NK-92 treated with Interleukin-12 subunit alpha and Interleukin-12 subunit beta, amount 100 ng/mL, for 24 hours (cell line): ENCODE results near the gene TPST2.

Source experiments
- DNase-seq: peaks from one replicate; lab custom pipeline; 2025; lab: John Stamatoyannopoulos, UW

Gene TPST2

DNA sequence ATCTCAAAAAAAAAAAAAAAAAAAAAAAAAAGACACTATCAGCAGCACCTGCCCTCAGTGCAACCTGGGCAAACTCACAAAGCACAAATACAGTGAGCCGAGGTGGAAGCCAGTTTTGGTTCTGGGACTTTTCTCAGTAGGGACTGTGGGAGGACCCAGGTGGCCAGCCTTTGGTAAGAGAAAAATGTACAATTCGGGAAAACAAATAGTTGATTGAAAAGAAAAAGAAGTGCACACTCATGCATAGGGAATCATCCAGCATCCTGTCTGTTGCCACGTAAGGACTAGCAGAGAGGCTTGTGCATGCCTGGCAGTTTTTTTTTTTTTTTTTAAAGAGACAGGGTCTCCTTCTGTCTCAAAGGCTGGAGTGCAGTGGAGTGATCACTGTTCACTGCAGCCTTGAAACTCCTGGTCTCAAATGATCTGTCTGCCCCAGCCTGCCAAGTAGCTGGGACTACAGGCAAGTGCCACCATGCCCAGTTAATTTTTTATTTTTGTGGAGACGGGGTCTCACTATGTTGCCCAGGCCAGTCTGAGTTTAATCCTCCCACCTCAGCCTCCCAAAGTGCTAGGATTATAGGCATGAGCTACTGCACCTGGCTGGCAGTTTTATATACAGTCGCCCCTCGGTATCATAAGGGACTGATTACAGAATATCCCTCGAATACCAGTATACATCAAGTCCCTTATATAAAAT, 36.7 kb downstream of the TPST2 start:
- no peak for DNase-seq

DNA sequence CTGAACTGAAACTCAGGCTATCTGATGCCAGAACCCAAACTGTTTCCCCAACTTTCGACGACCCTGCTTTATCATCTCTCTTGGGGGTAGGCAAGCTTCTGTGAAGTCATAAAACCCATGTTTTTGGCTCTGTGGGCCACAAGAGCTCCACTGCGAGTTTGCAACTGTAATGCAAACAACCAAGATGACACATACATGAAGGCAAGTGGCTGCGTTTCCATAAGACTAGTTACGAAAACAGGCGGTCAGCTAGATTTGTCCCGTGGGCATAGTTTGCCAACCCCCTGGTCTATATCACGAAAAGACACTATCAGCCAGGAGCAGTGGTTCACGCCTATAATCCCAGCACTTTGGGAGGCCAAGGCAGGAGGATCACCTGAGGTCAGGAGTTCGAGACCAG, 37.5 kb downstream of the TPST2 start:
- DNase-seq, result no peak

DNA sequence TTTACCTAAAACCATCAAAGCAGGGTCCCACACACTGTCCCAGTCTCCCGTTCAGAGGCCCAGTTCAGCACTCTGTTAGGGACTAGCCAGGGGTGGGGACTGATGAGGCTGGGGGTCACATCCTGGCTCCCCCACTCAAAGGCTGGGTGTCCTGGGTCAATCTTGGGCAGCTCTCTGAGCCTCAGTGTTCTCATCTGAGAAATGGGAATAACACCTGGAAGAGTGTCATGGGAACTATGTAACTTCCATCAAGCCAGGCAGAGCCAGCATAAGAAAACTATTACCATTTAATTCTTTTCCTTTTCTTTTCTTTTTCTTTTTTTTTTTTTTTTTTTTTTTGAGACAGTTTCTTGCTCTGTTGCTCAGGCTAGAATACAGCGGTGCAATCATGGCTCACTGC, 38.4 kb downstream of the TPST2 start:
- DNase-seq, result no peak

DNA sequence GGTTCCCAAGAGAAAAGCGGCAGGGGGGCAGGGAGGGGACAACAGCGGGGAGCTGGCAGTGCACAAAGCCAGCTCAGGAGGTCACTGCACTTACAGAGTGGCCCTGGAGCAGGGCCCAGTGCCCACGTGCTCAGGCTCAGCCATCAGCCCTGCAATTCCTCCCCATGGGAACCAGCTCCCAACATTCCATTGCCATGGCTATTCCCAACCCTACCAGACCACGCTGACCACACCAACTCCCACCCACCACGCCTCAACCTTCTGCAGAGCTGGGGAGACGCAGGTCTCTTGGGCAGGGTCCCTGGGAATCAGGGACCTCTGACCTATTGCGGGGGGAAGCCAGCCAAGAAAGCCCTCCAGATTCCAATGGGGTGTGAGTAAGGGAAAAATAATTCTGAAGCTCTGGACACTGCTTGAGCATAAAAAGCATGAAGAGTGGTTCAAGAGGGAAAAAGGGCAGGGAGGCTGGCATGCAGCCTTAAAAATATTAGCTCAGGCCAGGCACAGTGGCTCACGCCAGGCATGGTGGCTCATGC, 39.4 kb downstream of the TPST2 start:
- DNase-seq, result no peak

DNA sequence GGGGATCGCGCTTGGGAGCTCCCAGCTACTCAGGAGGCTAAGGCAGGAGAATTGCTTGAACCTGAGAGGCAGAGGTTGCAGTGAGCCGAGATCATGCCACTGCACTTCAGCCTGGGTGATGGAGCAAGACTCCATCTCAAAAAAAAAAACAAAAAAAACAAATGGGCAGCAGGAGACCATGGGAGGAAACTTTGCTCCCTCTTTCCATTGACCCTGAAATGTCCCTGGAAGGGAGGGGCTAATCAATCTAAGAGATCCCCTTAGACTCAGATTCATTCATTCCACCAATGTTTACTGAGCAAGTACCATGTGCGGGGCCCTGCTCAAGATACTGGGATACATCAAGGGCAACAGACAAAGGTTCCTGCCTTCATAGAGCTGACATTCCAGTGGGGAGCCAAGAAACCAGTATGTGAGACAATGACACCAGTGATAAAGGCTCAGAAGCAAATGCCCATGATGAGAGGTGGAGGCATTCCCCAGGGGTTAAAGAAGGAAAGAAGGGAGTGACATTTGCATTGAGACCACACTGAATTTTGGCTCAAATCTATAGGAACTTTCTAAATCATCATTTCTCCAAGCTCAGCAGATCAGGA, 39.9 kb downstream of the TPST2 start:
- DNase-seq, result no peak

DNA sequence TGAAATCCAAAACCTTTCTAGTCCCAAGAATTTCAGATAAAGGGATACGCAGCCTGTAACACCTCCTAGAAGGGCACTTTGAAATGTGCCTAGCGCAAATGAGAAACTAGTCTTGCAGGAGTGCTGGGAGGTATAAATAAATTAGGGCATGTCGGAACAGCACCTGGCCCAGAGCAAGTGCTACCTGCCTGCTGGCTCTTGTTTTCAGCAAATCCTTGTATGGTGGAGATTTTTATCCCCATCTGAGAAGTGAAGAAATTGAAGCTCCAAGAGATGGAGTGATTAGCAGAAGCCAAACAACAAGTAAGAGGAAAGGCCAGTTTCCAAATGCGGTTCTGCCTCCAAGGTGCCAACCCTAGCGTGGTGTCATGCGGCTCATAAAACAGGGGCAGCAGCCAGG, 40.9 kb downstream of the TPST2 start:
- no peak for DNase-seq

DNA sequence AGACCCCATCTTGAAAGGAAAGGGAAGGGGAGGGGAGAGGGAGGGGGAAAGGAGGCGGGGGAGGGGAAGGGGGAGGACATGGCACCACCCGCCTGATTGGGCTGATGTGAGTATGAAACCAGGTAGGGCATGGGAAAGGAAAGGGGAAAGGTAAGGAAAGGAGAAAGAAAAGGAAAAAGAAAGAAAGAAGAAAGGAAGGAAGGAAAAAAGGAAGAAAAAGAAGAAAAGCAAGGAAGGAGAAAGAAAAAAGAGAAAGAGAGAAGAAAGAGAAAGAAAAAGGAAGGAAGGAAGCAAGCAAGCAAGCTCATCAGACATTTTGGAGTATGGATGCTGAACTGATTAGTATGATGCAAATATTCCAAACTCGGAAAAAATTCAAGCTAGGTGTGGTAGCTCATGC, 41.6 kb downstream of the TPST2 start:
- DNase-seq, result no peak

DNA sequence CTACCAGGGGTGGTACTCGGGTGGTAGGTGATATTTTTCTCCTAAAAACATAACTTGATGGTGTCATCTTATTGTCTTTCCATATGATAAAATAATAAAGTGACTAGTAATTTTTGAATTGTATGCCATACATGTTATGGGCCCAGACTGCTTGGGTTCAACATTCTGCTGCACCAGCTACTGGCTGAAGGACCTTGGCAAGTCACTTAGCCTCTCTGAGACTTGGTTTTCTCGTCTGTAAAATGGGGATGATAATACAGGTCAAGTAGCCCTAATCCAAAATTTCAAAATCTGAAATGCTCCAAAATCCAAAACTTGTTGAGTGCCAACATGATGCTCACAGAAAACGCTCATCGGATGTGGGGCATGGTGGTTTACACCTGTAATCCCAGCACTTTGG, 42.1 kb downstream of the TPST2 start:
- DNase-seq, result no peak

DNA sequence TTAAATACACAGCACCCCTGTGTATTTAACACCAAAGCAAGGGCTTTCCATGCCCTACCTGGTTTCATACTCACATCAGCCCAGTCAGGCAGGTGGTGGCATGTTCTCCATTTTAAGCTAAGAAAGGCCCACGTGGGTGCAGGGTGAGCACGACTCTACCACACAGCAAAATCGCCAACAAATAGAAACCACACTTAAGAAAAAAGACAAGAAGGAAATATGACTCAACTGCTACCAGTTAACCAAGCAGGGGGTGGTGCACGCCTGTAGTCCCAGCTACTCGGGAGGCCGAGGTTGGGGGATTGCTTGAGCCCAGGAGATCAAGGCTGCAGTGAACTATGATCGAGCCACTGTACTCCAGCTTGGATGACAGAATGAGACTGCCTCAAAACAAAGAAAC, 42.5 kb downstream of the TPST2 start:
- DNase-seq, result peak; percentile 8

DNA sequence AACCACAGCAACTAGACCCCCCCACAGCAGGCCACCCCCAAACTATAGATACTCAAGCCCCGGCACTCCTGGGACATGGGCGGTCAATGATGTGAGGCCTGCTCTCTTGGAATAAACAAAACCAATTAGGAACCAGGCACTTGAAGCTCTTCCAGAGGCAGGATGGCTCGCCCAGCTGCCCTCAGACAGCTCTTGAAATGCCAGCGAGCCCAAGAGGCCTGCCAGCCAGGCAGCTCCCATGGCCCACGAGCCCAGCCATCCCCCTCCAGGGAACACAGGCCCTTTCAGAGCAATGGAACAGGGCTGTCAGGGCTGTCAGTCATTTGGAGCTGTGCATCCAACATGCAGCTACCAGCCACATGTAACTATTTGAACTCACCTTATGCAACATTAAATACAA, 43.6 kb downstream of the TPST2 start:
- no peak for DNase-seq

DNA sequence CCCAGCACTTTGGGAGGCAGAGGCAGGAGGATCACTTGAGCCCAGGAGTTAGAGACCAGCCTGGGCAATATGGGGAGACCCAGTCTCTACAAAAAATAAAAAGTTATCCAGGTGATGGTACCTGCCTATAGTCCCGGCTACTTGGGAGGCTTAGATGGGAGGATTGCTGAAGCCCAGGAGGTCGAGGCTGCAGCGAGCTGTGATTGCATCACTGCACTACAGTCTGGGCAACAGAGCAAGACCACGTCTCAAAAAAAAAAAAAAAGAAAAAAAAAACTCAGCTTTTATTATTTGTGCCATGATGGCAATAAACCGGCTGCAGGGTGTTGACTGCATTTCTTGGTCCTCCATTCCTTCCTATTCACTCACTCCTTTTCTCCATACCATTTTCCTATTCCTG, 44.1 kb downstream of the TPST2 start:
- no peak for DNase-seq

DNA sequence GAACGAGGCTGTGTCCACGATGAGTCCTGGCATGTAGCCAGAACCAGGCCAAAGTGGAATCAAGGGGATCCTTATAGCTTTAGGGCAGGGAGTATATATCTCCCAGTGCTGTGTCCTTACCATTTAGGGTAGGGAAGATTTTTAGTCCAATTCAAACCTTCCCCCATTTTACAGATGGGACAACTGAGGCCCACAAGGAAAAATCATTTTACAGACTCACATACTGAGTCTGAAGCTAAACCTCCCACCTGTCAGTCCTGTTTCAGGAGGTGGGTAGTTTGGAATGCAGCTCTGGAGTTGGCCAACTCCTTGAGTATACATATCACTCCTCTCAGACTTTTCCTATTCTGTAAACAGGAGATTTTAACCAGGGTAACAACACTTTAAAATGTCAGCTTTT, 44.5 kb downstream of the TPST2 start:
- DNase-seq, result no peak

DNA sequence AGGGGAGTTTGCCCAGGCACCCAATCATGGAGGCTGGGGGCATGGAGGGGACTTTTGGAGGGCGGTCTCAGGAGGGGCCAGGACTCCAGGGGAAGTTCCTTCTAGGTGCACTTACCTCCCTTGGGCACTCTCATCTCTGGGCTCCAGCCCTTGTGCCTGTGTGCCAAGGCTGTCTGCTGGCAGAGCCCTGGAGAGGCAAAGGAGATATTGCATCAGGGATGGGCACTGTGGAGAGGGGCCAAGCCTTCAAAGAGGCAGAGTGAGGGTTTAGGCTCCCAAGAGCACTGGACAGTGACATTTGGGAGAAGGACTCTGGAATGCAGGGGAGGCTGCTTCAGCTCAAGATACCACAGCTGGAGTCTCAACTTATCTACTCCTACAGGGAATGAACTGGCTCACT, 45.4 kb downstream of the TPST2 start:
- DNase-seq, result no peak

DNA sequence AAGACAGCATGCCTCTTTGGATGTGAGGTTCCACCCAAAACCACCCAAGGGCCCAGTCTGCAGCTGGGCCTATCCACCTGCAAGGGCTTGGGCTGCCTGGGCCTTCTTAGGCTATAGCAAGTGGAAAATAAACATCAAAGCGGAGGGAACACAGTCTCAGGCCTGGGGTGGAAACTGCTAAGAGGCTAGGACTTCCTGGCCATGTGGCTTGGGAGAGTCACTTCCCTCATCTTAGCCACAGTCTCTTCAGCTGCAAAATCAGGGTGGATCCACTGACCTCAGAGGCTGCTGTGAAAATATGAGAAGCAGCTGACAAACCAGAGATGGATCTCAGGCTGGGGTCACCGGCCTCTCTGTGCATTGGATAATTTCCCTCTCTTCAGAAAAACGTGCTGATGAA, 47.1 kb downstream of the TPST2 start:
- no peak for DNase-seq

DNA sequence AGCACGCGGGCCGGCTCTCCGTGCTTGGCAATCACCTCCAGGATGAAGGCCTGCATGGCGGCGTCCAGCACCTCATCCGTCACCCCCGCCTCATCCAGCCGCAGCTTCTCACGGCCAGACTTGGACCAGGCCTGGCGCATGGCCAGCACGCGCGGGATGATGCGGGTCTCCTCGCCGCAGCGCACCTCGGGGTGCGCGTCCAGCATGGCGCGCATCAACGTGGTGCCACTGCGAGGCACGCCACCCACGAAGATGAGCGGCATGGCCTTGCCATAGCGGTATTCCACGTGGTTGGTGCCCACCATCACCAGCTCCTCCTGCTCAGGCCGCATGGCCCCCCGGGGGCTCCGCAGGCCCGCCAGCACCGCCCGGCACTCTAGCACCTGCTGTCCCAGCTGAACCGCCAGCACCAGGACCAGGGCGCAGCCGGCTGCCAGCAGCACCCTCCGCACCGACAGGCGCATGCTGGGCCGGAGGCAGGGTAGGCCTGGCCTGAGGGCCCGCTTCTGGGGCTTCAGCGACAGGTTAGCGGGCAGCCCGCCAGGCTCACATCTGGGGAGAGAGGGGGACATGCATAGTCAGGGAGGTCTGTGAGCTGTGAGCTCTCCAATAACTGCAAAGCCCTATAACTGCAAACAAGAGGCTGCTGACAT, 48.6 kb downstream of the TPST2 start:
- DNase-seq, result no peak

DNA sequence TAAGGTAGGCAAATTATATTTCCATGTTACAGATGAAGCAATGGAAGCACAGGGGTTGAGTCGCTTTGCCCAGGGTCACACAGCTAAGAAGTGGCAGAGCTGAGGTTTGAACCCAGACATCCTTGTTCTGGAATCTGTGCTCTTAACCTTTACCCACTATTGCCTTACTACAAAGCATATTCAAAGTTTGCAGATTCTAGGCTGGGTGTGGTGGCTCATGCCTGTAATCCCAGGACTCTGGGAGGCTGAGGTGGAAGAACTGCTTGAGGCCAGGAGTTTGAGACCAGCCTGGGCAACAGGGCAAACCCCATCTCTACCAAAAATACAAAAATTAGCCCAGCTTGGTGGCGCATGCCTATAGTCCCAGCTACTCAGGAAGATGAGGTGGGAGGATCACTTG, 49.8 kb downstream of the TPST2 start:
- no peak for DNase-seq

DNA sequence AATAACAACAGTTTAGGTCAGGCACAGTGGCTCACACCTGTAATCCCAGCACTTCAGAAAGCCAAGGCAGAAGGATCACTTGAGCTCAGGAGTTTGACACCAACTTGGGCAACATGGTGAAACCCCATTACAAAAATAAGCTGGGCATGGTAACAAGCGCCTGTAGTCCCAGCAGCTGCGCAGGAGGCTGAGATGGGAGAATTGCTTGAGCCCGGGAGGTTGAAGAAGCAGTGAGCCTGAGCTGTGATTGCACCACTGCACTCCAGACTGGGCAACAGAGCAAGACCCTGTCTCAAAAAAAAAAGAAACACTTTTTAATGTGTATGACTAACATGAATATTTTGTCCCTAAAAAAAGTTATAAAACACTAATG, 53.2 kb downstream of the TPST2 start:
- DNase-seq, result no peak

DNA sequence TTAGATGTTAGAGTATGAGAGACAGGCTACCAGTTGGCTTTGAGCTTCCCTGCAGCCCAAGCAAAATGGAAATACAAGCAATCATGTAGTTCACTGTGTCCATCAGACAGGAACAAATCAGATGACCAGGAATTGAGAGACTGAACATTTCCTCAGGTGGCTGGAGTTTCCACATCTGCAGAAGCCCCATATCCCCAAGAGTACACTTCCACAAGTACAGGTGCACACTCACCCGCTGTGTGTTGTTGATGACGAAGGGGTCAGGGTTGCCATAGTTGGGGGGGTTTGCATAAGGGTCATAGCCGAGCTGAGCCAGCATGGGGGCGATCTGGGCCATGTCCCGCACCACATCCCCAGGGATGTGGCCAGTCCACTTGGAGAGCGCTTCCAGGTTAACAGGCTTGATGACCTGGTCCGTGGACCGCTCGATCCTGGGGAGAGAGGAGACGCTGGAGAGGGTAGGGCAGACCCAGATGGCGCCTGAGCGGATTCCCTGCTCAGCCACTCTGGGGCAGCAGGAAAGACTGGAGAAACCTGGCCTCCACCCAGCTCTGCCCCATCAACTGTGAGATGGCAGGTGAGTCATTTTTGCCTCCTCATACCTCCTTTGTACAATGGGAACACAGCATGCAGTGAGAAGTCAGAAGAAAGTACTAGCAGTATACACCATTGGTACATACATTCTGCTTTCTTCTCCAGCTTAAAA, 53.7 kb downstream of the TPST2 start:
- no peak for DNase-seq

DNA sequence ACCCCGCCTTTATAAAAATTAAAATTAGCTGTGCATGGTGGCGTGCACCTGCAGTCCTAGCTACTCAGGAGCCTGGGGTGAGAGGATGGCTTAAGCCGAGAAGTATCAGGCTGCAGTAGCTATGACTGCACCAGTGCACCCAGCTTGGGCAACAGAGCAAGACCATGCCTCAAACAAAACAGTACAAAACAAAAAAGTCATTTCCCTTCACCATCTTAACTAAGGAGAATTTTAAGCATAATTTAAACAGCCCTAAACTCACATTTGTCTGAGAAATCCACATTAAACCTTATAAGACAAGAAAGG, 54.4 kb downstream of the TPST2 start:
- DNase-seq, result no peak

DNA sequence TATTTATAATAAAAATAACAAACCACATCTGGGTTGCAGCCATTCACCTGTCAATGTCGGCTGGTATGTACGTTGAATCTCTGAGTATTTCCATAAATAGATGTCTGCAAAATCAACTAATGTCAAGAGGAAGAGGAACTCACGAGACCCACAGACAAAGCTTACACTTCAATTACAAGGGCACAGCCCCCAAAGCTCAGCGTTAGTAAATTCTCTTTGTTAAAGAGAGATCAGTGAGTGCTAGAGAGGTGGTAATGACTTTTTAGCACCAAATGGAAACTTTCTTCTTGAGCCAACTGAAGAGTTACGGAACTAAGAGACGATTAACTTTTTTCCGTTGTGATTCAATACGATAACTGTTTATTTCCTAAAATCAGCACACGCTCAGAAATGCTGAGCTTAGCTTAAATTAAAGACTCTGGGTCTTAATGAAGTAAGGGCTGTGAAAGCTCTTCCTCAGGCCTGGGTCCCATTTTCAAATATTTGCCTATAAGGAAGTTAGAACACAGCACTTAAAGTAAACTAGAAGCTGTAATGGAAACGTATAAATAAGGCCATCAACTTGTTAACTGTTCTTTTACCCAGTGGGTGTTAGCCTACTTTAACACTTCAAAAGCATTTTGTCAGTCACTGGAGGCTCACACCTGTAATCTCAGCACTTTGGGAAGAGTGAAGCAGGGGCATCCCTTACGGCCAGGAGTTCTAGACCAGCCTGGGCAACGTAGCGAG, 54.9 kb downstream of the TPST2 start:
- no peak for DNase-seq

DNA sequence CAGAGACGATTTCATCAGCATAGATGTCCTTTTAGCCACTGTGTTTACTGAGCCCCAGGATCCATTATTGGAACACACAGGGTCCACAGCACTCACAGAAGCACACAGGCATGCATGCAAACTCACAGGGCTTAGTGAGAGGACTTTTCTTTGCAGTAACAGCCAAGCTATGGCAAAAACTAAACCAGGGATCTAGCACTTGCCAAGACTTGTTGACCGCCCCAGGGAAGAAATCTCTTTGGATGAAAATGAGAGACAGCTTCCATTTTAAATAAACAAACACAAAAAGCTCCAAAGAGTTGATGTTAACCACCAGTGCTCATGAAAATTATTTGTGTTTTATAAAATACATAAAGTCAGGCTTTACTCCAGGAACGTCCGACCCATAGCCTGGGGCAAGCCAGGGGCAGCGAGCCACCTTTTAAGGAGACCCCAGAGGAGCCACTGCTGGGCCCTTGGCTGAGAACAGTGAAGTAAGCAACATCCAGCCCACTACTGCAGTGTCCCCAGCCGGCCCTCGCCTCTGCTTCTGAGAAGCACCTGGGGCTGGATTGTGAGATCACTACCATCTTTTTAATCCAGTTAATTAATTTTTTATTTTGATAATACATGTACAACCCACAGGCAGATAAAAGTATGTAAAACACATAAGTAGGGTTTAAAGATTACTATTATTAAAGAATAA, 55.6 kb downstream of the TPST2 start:
- DNase-seq, result no peak

DNA sequence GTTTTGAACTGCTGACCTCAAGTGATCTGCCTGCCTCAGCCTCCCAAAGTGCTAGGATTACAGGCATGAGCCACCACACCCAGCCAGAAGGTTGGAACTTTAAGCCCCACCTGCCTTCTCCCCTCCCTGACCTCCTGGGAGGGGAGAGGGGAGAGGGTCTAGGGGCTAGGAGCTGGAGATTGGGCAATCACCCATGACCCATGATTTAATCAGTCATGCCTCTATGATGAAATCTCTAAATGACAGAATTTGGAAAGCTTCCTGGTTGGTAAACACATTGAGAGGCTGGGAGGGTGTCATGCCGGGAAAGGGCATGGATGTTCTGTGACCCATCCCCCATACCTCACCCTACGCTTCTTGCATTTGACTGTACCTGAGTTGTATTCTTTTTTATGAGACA, 60.6 kb downstream of the TPST2 start:
- DNase-seq, result no peak
